NCI-H187 treated with DMSO at 0.1 percent for 48 hours (cell line): ENCODE data around the gene EHBP1L1.

Source experiments
- DNase-seq: peaks from one replicate; lab custom pipeline; 2025; lab: John Stamatoyannopoulos, UW

Gene EHBP1L1

GRCh38 chr11:65595131-65595530, 19.3 kb downstream of the EHBP1L1 start:
- no peak for DNase-seq

GRCh38 chr11:65595543-65596281, 19.9 kb downstream of the EHBP1L1 start, which contains the start of gene KCNK7:
KCNK7 (minus strand) TSS chr11:65595800; CDS start chr11:65595772, 28 bp downstream.
- DNase-seq, result no peak

GRCh38 chr11:65596520-65596919, 20.7 kb downstream of the EHBP1L1 start:
- no peak for DNase-seq

GRCh38 chr11:65598258-65598699, 22.4 kb downstream of the EHBP1L1 start:
- no peak for DNase-seq

GRCh38 chr11:65599216-65599954, 23.5 kb downstream of the EHBP1L1 start:
- DNase-seq, result no peak

- DNase-seq, result no peak
These were observed 24.0 kb downstream of the EHBP1L1 start for GRCh38 chr11:65599955-65600246.

GRCh38 chr11:65604258-65604657, 28.4 kb downstream of the EHBP1L1 start:
- DNase-seq, result no peak

- DNase-seq, result no peak
These were observed 31.2 kb downstream of the EHBP1L1 start for GRCh38 chr11:65606876-65607613.

GRCh38 chr11:65607614-65608426, 32.0 kb downstream of the EHBP1L1 start:
- no peak for DNase-seq

- DNase-seq, result no peak
These were observed 33.4 kb downstream of the EHBP1L1 start for GRCh38 chr11:65609229-65609628.

GRCh38 chr11:65609665-65610064, 33.8 kb downstream of the EHBP1L1 start:
- DNase-seq, result no peak

GRCh38 chr11:65610404-65610803, 34.6 kb downstream of the EHBP1L1 start:
- no peak for DNase-seq

GRCh38 chr11:65611028-65611757, 35.3 kb downstream of the EHBP1L1 start:
- no peak for DNase-seq

- DNase-seq, result no peak
These were observed 36.1 kb downstream of the EHBP1L1 start for GRCh38 chr11:65611758-65612603.

- no peak for DNase-seq
These were observed 36.8 kb downstream of the EHBP1L1 start for GRCh38 chr11:65612691-65613090.

- DNase-seq, result no peak
These were observed 37.5 kb downstream of the EHBP1L1 start for GRCh38 chr11:65613091-65613928.

GRCh38 chr11:65615229-65615949, 39.5 kb downstream of the EHBP1L1 start, which contains the start of gene PCNX3:
PCNX3 (plus strand) TSS chr11:65615776; CDS start chr11:65616312, 536 bp downstream.
- DNase-seq, result peak; percentile 97

GRCh38 chr11:65615950-65616574, 40.2 kb downstream of the EHBP1L1 start:
- no peak for DNase-seq
